ENCODE results near the gene SLC1A7. TPM values are rescaled to one million over a fixed set of nuclear protein-coding genes. Genes with fewer than 3 reads are reported as not detected.

The SLC1A7 gene
- total RNA-seq, 1 donor from 2014 or later: not detected

DNA sequence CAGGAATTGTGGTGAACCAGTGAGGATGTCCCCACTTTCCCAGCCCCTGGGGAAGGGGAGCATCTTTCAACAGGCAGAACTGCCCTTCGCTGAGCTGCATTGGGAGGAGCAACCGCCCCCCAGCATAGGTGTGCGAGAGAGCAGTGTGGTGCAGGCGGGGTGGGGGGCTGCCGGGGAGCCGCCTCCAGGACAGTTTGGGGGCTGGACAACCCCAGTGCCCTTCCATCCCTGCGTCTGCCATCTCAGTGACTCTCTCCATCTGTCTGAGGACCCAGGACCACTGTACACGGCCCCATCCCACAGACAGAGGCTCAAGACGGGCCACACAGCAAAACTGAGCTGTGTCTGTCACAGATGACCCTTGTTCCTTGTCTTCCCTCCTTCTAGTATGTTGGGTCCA is 66.3 kb downstream of the SLC1A7 start:
- no peaks in the 10 kb centered on the region for H3K4me1 Mint-ChIP-seq (ENCODE audit: unreplicated experiment)
- DNase-seq (ENCODE audit: extremely low spot score, unreplicated experiment): no peak
- no peaks in the 10 kb centered on the region for H3K36me3 Mint-ChIP-seq (ENCODE audit: unreplicated experiment)
- no peaks in the 10 kb centered on the region for H3K27me3 Mint-ChIP-seq (ENCODE audit: unreplicated experiment)
- TF ChIP-seq, protein P1, sequence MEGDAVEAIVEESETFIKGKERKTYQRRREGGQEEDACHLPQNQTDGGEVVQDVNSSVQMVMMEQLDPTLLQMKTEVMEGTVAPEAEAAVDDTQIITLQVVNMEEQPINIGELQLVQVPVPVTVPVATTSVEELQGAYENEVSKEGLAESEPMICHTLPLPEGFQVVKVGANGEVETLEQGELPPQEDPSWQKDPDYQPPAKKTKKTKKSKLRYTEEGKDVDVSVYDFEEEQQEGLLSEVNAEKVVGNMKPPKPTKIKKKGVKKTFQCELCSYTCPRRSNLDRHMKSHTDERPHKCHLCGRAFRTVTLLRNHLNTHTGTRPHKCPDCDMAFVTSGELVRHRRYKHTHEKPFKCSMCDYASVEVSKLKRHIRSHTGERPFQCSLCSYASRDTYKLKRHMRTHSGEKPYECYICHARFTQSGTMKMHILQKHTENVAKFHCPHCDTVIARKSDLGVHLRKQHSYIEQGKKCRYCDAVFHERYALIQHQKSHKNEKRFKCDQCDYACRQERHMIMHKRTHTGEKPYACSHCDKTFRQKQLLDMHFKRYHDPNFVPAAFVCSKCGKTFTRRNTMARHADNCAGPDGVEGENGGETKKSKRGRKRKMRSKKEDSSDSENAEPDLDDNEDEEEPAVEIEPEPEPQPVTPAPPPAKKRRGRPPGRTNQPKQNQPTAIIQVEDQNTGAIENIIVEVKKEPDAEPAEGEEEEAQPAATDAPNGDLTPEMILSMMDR (IDR thresholded peaks at IDR 0.05): no peak
- no peak overlapping the region for H3K4me3 Mint-ChIP-seq (ENCODE audit: unreplicated experiment)
- H3K27ac Mint-ChIP-seq (ENCODE audit: unreplicated experiment): no peak overlapping the region
- H3K9me3 Mint-ChIP-seq (ENCODE audit: unreplicated experiment): no peaks in the 10 kb centered on the region

DNA sequence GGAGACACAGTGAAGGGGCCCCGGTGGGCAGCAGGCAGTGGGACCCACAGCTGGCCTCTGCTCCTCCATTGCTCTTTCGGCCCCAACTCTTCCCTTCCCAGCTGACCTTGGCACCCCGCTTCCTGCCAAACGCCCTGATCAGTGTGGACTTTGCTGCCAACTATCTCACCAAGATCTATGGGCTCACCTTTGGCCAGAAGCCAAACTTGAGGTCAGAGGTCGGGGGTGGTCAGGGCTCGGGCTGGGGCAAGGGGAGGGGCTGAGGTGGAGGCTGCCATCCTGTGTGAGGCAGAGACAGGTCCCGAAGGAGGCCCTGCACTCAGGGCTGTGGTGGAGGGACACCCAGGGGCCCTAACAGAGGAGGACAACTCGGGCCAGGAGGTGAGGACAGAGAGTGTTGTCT is 66.7 kb downstream of the SLC1A7 start:
- Mint-ChIP-seq H3K4me3 (ENCODE audit: unreplicated experiment) (no peak overlapping the region), H3K9me3 (ENCODE audit: unreplicated experiment) (no peaks in the 10 kb centered on the region), H3K27ac (ENCODE audit: unreplicated experiment) (no peak overlapping the region), H3K4me1 (ENCODE audit: unreplicated experiment) (no peaks in the 10 kb centered on the region), H3K36me3 (ENCODE audit: unreplicated experiment) (no peaks in the 10 kb centered on the region), H3K27me3 (ENCODE audit: unreplicated experiment) (no peaks in the 10 kb centered on the region)
- DNase-seq (ENCODE audit: extremely low spot score, unreplicated experiment): no peak
- TF ChIP-seq, protein P1 (IDR thresholded peaks at IDR 0.05): no peak

DNA sequence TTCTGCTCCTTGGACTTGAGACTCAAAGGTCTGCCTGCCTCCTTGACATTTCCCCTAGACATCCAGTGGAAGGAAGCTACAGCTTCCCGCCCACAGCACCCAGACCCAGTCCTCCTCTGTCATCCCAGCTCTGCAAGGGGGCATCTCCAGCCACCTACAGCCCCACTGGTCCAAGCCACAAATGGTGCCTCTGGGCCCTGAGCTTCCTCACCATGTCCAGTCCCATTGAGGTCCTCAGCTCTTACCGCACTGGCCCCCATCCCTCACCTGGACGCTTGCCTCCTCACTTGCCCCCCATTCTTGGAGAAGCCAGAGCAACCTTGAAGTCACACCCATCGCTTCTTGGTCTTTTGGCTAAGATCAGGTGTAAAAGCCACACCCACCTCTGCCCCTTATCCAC is 67.2 kb downstream of the SLC1A7 start:
- Mint-ChIP-seq H3K27me3 (ENCODE audit: unreplicated experiment) (no peaks in the 10 kb centered on the region), H3K4me3 (ENCODE audit: unreplicated experiment) (no peak overlapping the region), H3K9me3 (ENCODE audit: unreplicated experiment) (no peaks in the 10 kb centered on the region), H3K4me1 (ENCODE audit: unreplicated experiment) (no peaks in the 10 kb centered on the region), H3K27ac (ENCODE audit: unreplicated experiment) (no peak overlapping the region), H3K36me3 (ENCODE audit: unreplicated experiment) (no peaks in the 10 kb centered on the region)
- DNase-seq (ENCODE audit: extremely low spot score, unreplicated experiment): no peak
- TF ChIP-seq, protein P1 (IDR thresholded peaks at IDR 0.05): no peak

DNA sequence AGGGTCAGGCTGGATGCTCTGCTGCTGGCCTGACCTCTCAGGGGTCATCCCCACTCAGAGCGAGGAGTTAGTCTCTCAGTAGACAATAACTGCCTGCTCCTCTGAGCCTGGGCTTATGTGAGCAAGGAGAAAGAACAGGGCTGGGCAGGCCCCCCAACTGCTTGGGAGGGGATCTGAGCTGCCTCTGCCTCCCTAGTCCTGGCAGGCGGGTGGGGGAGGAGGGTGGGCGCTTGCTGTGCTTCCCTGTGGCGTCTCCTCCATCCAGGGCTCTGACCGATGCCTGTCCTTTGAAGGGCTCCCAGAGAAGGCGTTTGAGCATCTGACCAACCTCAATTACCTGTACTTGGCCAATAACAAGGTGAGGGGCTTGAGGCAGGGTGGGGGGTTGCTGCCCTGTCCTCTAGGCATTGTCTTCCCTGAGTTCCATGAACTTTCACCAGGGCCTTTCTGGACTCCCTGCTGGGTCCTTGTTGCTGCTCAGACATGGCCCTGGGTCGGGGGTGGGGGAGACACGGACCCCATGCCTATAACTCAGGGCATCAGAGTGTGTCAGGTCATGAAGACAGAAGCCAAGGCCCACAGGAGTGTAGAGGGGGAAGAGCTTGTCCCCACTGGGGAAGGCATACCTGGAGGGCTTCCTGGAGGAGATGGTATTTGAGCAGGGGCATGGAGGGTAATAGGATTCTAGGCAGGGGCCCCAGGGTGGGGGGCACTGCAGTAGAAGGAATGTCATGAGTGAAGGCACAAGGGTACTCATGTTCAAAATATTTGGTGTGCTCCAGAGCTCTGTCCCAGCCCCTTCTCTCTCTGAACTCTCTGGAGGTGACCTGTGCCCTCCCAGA is 67.9 kb downstream of the SLC1A7 start:
- no peaks in the 10 kb centered on the region for H3K9me3 Mint-ChIP-seq (ENCODE audit: unreplicated experiment)
- no peaks in the 10 kb centered on the region for H3K4me1 Mint-ChIP-seq (ENCODE audit: unreplicated experiment)
- no peak overlapping the region for H3K4me3 Mint-ChIP-seq (ENCODE audit: unreplicated experiment)
- DNase-seq (ENCODE audit: extremely low spot score, unreplicated experiment): no peak
- TF ChIP-seq, protein P1 (IDR thresholded peaks at IDR 0.05): no peak
- no peaks in the 10 kb centered on the region for H3K27me3 Mint-ChIP-seq (ENCODE audit: unreplicated experiment)
- H3K36me3 Mint-ChIP-seq (ENCODE audit: unreplicated experiment): no peaks in the 10 kb centered on the region
- no peak overlapping the region for H3K27ac Mint-ChIP-seq (ENCODE audit: unreplicated experiment)

DNA sequence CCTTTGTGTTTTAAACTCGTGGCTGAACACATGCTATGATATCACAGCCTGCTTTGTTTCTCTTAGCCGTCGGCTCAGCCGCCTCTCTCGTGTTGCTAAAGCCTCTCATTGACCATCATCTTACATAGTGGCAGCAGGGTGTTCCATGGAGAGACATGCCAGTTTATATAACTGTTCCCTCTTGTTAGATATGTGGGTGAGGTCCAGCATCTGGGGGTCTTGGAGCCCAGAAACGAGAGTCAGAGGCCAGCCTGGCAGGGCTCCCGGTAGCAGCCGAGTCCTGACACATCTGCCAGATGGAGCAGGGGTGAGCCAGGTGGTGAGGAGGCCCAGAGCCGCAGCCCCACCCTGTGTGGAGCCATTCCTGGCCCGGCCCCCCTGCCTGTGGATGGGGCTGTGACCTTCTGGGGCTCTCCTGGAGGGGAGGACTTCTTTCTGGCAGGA is 68.5 kb downstream of the SLC1A7 start:
- Mint-ChIP-seq H3K36me3 (ENCODE audit: unreplicated experiment) (no peaks in the 10 kb centered on the region), H3K27ac (ENCODE audit: unreplicated experiment) (no peak overlapping the region)
- no peak for DNase-seq (ENCODE audit: extremely low spot score, unreplicated experiment)

More for the DNA sequence above, 68.5 kb downstream of the SLC1A7 start:
- Mint-ChIP-seq H3K27me3 (ENCODE audit: unreplicated experiment) (no peaks in the 10 kb centered on the region), H3K9me3 (ENCODE audit: unreplicated experiment) (no peaks in the 10 kb centered on the region), H3K4me1 (ENCODE audit: unreplicated experiment) (no peaks in the 10 kb centered on the region), H3K4me3 (ENCODE audit: unreplicated experiment) (no peak overlapping the region)
- TF ChIP-seq, protein P1 (IDR thresholded peaks at IDR 0.05): no peak

Data from osteocyte (in vitro differentiated cells).